Ovary (tissue), 3 donors: ENCODE data around the gene MT1X.

Source experiments
- POLR2A ChIP-seq: fragments of 450-650 bp; IDR thresholded peaks from one replicate; pipeline ENCODE4 v1.6.1; 2017; ENCODE audit warnings: antibody characterized with exemption, mild to moderate bottlenecking, moderate library complexity
- TF ChIP-seq, protein P1 (sequence below), 3 donors: fragments of 450-650 bp in 2 of 3; fragments of 200-600 bp in 1 of 3; IDR thresholded peaks; one replicate each; pipeline versions ENCODE4 v1.5.1 to v1.8.0; 2016 to 2022; ENCODE audit warnings: antibody characterized with exemption in 3 of 3, mild to moderate bottlenecking in 1 of 3
- donor health status: DM: no; HTN: no; CAD: no.

DNA sequence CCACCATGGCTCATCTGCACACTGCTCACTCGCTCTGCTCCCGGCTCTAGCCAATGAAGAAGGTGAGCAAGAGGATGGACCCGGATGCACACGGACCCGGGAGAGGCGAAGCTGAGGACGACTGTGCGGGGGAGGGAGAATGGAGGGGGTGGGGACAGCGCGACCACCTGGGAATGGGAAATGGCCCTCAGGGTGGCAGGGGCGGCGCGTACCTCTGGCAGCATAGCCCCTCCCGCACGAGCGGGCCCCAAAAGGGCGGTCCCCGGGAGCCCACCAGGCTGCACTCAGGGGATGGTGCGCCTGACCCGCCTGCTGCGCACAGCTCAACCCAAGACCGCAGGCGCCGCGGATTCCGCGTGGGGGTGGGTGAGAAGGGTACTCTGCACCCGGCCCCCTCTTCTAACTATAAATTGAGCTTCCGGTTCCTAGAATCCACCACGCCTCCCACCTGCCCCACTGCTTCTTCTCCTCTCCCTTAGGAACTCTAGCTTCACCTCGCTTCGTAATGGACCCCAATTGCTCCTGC lies 6.5 kb upstream of the MT1X start:
- no peak for TF ChIP-seq POLR2A
- TF ChIP-seq, protein P1, sequence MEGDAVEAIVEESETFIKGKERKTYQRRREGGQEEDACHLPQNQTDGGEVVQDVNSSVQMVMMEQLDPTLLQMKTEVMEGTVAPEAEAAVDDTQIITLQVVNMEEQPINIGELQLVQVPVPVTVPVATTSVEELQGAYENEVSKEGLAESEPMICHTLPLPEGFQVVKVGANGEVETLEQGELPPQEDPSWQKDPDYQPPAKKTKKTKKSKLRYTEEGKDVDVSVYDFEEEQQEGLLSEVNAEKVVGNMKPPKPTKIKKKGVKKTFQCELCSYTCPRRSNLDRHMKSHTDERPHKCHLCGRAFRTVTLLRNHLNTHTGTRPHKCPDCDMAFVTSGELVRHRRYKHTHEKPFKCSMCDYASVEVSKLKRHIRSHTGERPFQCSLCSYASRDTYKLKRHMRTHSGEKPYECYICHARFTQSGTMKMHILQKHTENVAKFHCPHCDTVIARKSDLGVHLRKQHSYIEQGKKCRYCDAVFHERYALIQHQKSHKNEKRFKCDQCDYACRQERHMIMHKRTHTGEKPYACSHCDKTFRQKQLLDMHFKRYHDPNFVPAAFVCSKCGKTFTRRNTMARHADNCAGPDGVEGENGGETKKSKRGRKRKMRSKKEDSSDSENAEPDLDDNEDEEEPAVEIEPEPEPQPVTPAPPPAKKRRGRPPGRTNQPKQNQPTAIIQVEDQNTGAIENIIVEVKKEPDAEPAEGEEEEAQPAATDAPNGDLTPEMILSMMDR (IDR thresholded peaks at IDR 0.05) = no peak
